Left ventricle myocardium inferior (tissue), 1 donor: ENCODE data around the gene REXO5. TPM values are rescaled to one million over a fixed set of nuclear protein-coding genes. Genes with fewer than 3 reads are reported as not detected.

Source experiments
- DNase-seq: peaks from one replicate; pipeline ENCODE4 v3.0.0-alpha.2; 2020
- H3K27ac ChIP-seq: fragments of 200-600 bp; replicated peaks from 2 replicates; pipeline ENCODE4 v1.8.0; 2021
- H3K27me3 ChIP-seq: fragments of 200-600 bp; 2 replicates; pipeline ENCODE4 v1.8.0; 2021; ENCODE audit warnings: low read depth
- H3K36me3 ChIP-seq: fragments of 200-600 bp; 2 replicates; pipeline ENCODE4 v1.8.0; 2021
- H3K4me1 ChIP-seq: fragments of 200-600 bp; 2 replicates; pipeline ENCODE4 v1.8.0; 2021
- H3K4me3 ChIP-seq: fragments of 200-600 bp; 2 replicates; pipeline ENCODE4 v1.8.0; 2021; ENCODE audit warnings: mild to moderate bottlenecking, moderate library complexity
- H3K9me3 ChIP-seq: fragments of 200-600 bp; replicated peaks from 2 replicates; pipeline ENCODE4 v1.8.0; 2021
- CTCF ChIP-seq: fragments of 200-600 bp; IDR thresholded peaks from 2 replicates; pipeline ENCODE4 v1.8.0; 2021; ENCODE audit warnings: antibody characterized with exemption, mild to moderate bottlenecking, borderline replicate concordance
- intact Hi-C: fragments of 100-400 bp; cut with micrococcal nuclease; formaldehyde crosslinking; loops from one replicate; pipeline ENCODE4 v1.11.0; 2022
- total RNA-seq: library from RNA; stranded (reverse); fragmentation: NEBNext Ultra II Directional; extraction: Animal tissue kit (Norgen Biotek cat#: 25700); gene quantifications from one replicate; pipeline ENCODE4 v1.2.1, GENCODE V29; 2021
- donor health status: DM: no; HTN: yes; CAD: no; lungs with severe emphysema.

The REXO5 gene
- total RNA-seq, 1 donor from 2014 or later = 5.9 TPM

DNA sequence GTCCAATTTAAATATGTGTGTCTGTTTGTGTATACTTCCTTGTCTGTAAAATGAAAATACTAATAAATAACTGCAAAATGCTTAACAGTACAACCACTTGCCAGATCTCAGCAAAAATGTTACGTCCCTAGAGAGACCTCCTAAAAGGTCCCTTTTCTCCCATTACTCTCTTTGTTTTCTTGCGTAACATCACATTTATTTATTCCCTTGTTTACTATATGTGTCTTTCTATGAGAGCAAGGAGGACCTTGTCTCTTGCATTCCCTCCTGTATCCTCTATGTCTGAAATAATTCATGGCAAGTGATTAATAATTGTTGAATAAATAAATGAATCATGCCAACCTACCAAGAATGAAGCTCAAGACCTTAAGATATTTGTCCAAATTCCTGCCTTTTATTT, 40.6 kb upstream of the REXO5 start:
- Histone ChIP-seq H3K4me3 (no peak overlapping the region), H3K9me3 (peaks cover 4% of the 10 kb centered on the region), H3K4me1 (peaks cover 8% of the 10 kb centered on the region), H3K27me3 (no peaks in the 10 kb centered on the region), H3K27ac (no peak overlapping the region), H3K36me3 (no peaks in the 10 kb centered on the region)
- intact Hi-C loops = no loop called here
- TF ChIP-seq CTCF = no peak
- no peak for DNase-seq

- H3K4me1 ChIP-seq = peaks cover 8% of the 10 kb centered on the region
- H3K27me3 ChIP-seq = no peaks in the 10 kb centered on the region
- H3K4me3 ChIP-seq = no peak overlapping the region
- no peak overlapping the region for H3K27ac ChIP-seq
- intact Hi-C loops = no loop called here
- H3K36me3 ChIP-seq = no peaks in the 10 kb centered on the region
- DNase-seq = no peak
- peaks cover 4% of the 10 kb centered on the region for H3K9me3 ChIP-seq
- TF ChIP-seq CTCF = no peak
Measured at GRCh38 chr16:20766294-20766693, 40.0 kb upstream of the REXO5 start.

GRCh38 chr16:20767577-20767976, 38.8 kb upstream of the REXO5 start:
- intact Hi-C loops = no loop called here
- TF ChIP-seq CTCF = no peak

DNA sequence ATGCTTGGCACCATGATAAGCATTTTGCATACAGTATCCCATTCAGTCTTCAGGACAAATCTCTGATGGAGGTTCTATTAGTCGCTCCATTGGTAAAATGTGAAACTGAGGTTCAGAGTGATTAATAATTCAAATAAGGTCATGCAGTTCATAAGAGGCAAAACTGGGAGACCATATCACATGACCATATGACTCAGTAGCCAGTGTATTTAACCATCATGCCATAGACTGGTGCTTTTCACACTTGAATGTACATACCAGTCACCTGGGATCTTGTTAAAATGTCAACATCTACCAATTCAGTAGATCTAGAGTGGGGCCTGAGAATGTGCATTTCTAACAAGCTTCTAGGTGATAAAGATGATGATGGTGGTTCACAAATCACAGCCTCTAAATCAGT, 38.2 kb upstream of the REXO5 start:
- no peaks in the 10 kb centered on the region for H3K27me3 ChIP-seq
- no peaks in the 10 kb centered on the region for H3K9me3 ChIP-seq
- H3K4me1 ChIP-seq = peaks cover 8% of the 10 kb centered on the region
- no peak overlapping the region for H3K4me3 ChIP-seq
- intact Hi-C loops = no loop called here
- no peak for TF ChIP-seq CTCF
- H3K36me3 ChIP-seq = no peaks in the 10 kb centered on the region
- H3K27ac ChIP-seq = no peak overlapping the region
- no peak for DNase-seq

More at GRCh38 chr16:20767577-20767976, 38.8 kb upstream of the REXO5 start:
- DNase-seq = no peak
- H3K27ac ChIP-seq = no peak overlapping the region
- peaks cover 3% of the 10 kb centered on the region for H3K9me3 ChIP-seq
- H3K27me3 ChIP-seq = no peaks in the 10 kb centered on the region
- H3K4me1 ChIP-seq = peaks cover 8% of the 10 kb centered on the region
- no peaks in the 10 kb centered on the region for H3K36me3 ChIP-seq
- no peak overlapping the region for H3K4me3 ChIP-seq

GRCh38 chr16:20768818-20769217, 37.5 kb upstream of the REXO5 start:
- intact Hi-C loops = no loop called here
- Histone ChIP-seq H3K27ac (no peak overlapping the region), H3K4me3 (no peak overlapping the region), H3K27me3 (no peaks in the 10 kb centered on the region), H3K36me3 (no peaks in the 10 kb centered on the region), H3K9me3 (no peaks in the 10 kb centered on the region), H3K4me1 (peaks cover 2% of the 10 kb centered on the region)
- DNase-seq = no peak
- TF ChIP-seq CTCF = no peak

DNA sequence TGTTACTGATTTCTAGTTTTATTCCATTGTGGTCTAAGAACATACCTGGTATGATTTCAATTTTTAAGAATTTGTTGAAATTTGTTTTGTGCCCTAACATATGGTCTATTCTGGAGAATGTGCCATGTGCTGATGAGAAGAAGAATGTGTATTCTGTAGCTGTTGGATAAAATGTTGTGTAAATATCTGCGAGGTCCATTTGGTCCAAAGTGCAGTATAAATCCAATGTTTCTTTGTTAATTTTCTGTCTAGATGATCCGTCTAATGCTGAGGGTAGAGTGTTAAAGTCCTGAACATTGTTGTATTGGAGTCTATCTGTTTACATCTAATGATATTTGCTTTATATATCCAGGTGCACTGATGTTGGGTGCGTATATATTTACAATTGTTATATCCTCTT, 32.6 kb upstream of the REXO5 start:
- Histone ChIP-seq H3K4me1 (no peaks in the 10 kb centered on the region), H3K27me3 (no peaks in the 10 kb centered on the region), H3K36me3 (peaks cover 3% of the 10 kb centered on the region), H3K9me3 (no peaks in the 10 kb centered on the region), H3K27ac (no peak overlapping the region), H3K4me3 (no peak overlapping the region)
- intact Hi-C loops = no loop called here
- no peak for TF ChIP-seq CTCF
- no peak for DNase-seq
